ENCODE results near the gene SLC27A3. TPM values are rescaled to one million over a fixed set of nuclear protein-coding genes. Genes with fewer than 3 reads are reported as not detected.

Gene SLC27A3
- total RNA-seq, 1 experiment from 2014 or later = 38.9 TPM

GRCh38 chr1:153760440-153760839 is 14.8 kb upstream of the SLC27A3 start:
- DNase-seq (ENCODE audit: low spot score) (no peak), ATAC-seq (no peak)
- no peaks in the 10 kb centered on the region for H3K4me1 Mint-ChIP-seq
- CTCF ChIA-PET = interaction anchor here (1.0 to 1.4 kb wide), 2 partner anchors 9 to 36 kb away, joined by 3 read pairs; no protein-coding TSS in a partner anchor
- peak overlapping the region; percentile 27; the same call in 1 of the 2 replicates for H3K27ac Mint-ChIP-seq
- H3K4me3 Mint-ChIP-seq = no peak overlapping the region
- H3K9me3 Mint-ChIP-seq = no peaks in the 10 kb centered on the region
- POLR2A ChIA-PET = interaction anchor here (1.1 kb wide), 1 partner anchor 15 kb away, joined by 3 read pairs; no protein-coding TSS in a partner anchor
- H3K27me3 Mint-ChIP-seq (ENCODE audit: low read depth) = no peaks in the 10 kb centered on the region
- H3K36me3 Mint-ChIP-seq = peaks cover 83% of the 10 kb centered on the region
- no peak for TF ChIP-seq NFATC4 (CRISPR knock-in tag; IDR thresholded peaks at IDR 0.05)
- TF ChIP-seq FOXP4 (CRISPR knock-in tag; IDR thresholded peaks at IDR 0.05) = no peak
- TF ChIP-seq CBFB (CRISPR knock-in tag; IDR thresholded peaks at IDR 0.05; ENCODE audit: low read depth) = no peak
- no peak for TF ChIP-seq NR2C2 (CRISPR knock-in tag; IDR thresholded peaks at IDR 0.05)
- TF ChIP-seq AR (CRISPR knock-in tag; IDR thresholded peaks at IDR 0.05) = no peak
- no peak for TF ChIP-seq ETV6 (CRISPR knock-in tag; IDR thresholded peaks at IDR 0.05)
- no peak for TF ChIP-seq GABPB1 (CRISPR knock-in tag; IDR thresholded peaks at IDR 0.05)
- no peak for TF ChIP-seq GRHL2 (CRISPR knock-in tag; IDR thresholded peaks at IDR 0.05; ENCODE audit: insufficient replicate concordance, severe bottlenecking)
- no peak for TF ChIP-seq ZNF423 (CRISPR knock-in tag; IDR thresholded peaks at IDR 0.05)
- TF ChIP-seq CREB1 (CRISPR knock-in tag; IDR thresholded peaks at IDR 0.05) = no peak
- no peak for TF ChIP-seq JUN (CRISPR knock-in tag; IDR thresholded peaks at IDR 0.05)
- no peak for TF ChIP-seq ELF4 (CRISPR knock-in tag; IDR thresholded peaks at IDR 0.05; ENCODE audit: low read depth)
- TF ChIP-seq ERG (CRISPR knock-in tag; IDR thresholded peaks at IDR 0.05) = no peak

- CTCF ChIA-PET = interaction anchor here (0.8 to 1.7 kb wide), 2 partner anchors 84 to 86 kb away, joined by 4 to 5 read pairs; partner anchors contain the start of gene NPR1
These were observed 11.6 kb upstream of the SLC27A3 start for GRCh38 chr1:153763365-153764225.

More at GRCh38 chr1:153763365-153764225, 11.6 kb upstream of the SLC27A3 start:
- TF ChIP-seq ZNF121 (CRISPR knock-in tag; IDR thresholded peaks at IDR 0.05) = no peak
- TF ChIP-seq OVOL2 (CRISPR knock-in tag; IDR thresholded peaks at IDR 0.05; ENCODE audit: borderline replicate concordance) = no peak
- no peak for TF ChIP-seq IRF2 (CRISPR knock-in tag; IDR thresholded peaks at IDR 0.05; ENCODE audit: borderline replicate concordance, low read depth)
- no peak for TF ChIP-seq CREM (CRISPR knock-in tag; IDR thresholded peaks at IDR 0.05)
- TF ChIP-seq ELF4 (CRISPR knock-in tag; IDR thresholded peaks at IDR 0.05; ENCODE audit: low read depth) = no peak
- no peak for TF ChIP-seq MXD4 (CRISPR knock-in tag; IDR thresholded peaks at IDR 0.05; ENCODE audit: borderline replicate concordance)
- no peak for TF ChIP-seq ZNF232 (CRISPR knock-in tag; IDR thresholded peaks at IDR 0.05)
- TF ChIP-seq E2F1 (CRISPR knock-in tag; IDR thresholded peaks at IDR 0.05) = no peak
- no peak for TF ChIP-seq TCF7 (CRISPR knock-in tag; IDR thresholded peaks at IDR 0.05; ENCODE audit: low read depth)
- TF ChIP-seq ZBTB21 (CRISPR knock-in tag; IDR thresholded peaks at IDR 0.05; ENCODE audit: borderline replicate concordance) = no peak
- no peak for TF ChIP-seq ZNF317 (CRISPR knock-in tag; IDR thresholded peaks at IDR 0.05; ENCODE audit: borderline replicate concordance, low read depth)
- TF ChIP-seq USF1 (CRISPR knock-in tag; IDR thresholded peaks at IDR 0.05) = no peak
- no peak for TF ChIP-seq ATF6 (CRISPR knock-in tag; IDR thresholded peaks at IDR 0.05)
- Mint-ChIP-seq H3K4me3 (no peak overlapping the region), H3K9me3 (no peaks in the 10 kb centered on the region), H3K36me3 (peaks cover 86% of the 10 kb centered on the region), H3K27ac (no peak overlapping the region), H3K4me1 (no peaks in the 10 kb centered on the region), H3K27me3 (ENCODE audit: low read depth) (no peaks in the 10 kb centered on the region)
- no peak for DNase-seq (ENCODE audit: low spot score)
- POLR2A ChIA-PET = interaction anchor here (0.6 kb wide), 1 partner anchor 68 kb away, joined by 4 read pairs; no protein-coding TSS in a partner anchor
- no peak for ATAC-seq
